ENCODE data around the gene SNRNP27.

DNA sequence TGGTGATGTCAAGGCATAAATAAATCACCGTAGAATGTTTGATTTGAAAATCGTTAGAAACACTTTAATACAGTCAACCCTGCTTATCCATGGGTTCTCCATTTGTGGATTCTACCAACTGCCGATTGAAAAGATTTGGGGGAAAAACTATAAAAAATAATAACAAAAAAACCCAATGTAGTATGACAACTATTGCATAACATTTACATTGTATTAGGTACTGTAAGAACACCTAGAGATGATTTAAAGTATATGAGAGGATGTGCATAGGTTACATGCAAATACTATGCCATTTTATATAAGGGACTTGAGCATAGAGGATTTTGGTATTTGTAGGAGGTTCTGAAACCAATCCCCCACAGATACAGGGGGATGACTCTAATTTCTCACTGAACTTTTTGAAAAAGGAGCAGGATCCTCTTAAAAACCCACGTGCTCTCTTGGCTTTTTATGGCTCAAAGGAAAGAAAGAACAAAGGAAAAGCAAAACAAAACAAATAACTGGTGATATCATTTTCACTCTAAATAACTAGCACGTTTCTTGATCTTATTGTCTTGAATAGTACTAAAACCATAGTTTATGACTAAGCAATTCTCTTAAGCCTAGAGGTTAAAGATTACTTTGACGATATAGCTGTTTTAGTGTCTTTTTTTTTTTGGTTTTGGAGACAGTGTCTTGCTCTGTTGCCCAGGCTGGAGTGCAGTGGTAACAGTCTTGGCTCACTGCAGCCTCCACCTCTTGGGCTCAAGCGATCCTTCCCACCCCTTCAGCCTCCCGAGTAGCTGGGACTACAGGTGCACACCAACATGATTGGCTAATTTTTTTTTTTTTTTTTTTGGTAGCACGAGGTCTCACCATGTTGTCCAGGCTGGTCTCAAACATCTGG, 47.3 kb upstream of the SNRNP27 start:
- TF ChIP-seq, protein P1, sequence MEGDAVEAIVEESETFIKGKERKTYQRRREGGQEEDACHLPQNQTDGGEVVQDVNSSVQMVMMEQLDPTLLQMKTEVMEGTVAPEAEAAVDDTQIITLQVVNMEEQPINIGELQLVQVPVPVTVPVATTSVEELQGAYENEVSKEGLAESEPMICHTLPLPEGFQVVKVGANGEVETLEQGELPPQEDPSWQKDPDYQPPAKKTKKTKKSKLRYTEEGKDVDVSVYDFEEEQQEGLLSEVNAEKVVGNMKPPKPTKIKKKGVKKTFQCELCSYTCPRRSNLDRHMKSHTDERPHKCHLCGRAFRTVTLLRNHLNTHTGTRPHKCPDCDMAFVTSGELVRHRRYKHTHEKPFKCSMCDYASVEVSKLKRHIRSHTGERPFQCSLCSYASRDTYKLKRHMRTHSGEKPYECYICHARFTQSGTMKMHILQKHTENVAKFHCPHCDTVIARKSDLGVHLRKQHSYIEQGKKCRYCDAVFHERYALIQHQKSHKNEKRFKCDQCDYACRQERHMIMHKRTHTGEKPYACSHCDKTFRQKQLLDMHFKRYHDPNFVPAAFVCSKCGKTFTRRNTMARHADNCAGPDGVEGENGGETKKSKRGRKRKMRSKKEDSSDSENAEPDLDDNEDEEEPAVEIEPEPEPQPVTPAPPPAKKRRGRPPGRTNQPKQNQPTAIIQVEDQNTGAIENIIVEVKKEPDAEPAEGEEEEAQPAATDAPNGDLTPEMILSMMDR (IDR thresholded peaks at IDR 0.05): no peak
- TF ChIP-seq EP300 (IDR thresholded peaks at IDR 0.05): no peak

All from tibial nerve (tissue), 4 donors.